ENCODE results near the gene AK9. TPM values are rescaled to one million over a fixed set of nuclear protein-coding genes. Genes with fewer than 3 reads are reported as not detected.
"Not testable (repeated sequence)": the region's sequence is repeated elsewhere in the genome, so short reads cannot be mapped to it uniquely, and the experiment has no call there.

The AK9 gene
- 5.6 and 10.1 TPM in 2 replicates for total RNA-seq (2014; rRNA removed; shearing (Covaris generic))

GRCh38 chr6:109690737-109691621, at the start of gene AK9, which contains the start of gene FIG4:
AK9 (minus strand) TSS chr6:109691202; CDS start chr6:109675745, 15,457 bp downstream.
FIG4 (plus strand) TSS chr6:109691296; CDS start chr6:109691436, 140 bp downstream.
- DNase-seq (ENCODE audit: low read depth): peak; percentile 92

DNA sequence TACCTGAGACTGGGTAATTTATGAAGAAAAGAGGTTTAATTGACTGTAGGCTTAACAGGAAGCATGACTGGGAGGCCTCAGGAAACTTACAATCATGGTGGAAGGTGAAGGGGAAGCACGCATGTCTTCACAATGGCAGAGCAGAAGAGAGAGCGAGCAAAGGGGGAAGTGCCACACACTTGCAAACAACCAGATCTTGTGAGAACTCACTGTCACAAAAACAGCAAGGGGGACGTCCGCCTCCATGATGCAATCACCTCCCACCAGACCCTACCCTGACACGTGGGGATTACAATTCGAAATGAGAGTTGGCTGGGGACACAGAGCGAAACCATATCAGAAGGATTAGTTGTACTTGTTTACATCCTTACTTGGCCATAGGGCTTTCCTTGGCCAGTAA, 49.8 kb upstream of the AK9 start:
- DNase-seq (ENCODE audit: low read depth): no peak

DNA sequence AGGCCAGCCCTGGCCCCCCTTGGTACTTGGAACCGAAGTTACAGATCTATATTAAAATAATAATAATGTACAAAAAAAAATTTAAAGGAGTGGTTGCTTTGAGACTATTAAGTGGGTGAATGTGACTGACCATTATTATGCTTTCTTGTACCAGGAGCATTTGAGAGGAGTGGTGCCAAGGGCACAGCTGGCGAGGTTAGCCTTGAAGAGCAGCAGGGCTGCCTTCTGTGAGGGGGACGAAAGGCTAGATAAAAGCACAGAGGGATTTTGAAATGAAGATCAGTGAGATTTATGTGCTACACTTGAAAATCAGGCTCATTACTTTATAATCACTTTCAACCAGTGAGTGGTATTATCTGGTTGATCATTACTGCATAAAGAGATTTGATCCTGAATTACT, 48.7 kb upstream of the AK9 start:
- DNase-seq (ENCODE audit: low read depth): no peak

DNA sequence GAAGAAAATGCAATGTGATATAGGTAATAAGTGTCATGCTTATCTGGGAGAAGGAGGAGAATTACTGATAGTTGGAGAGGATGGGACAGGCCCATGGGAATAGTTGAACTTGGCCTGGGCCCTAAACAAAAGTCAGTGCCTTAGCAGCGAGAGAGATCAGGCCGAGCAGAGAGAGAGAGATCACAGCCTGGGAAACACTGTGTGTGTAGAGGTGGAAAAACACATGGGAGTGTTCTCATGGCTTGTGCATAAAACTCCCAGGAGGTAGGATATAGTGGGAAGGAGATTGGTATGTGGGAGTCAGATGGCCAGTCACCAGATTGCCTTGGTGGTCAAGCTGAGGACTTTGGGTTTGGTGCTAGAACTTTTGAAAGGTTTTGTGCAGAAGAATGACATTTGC, 47.7 kb upstream of the AK9 start:
- DNase-seq (ENCODE audit: low read depth): no peak

DNA sequence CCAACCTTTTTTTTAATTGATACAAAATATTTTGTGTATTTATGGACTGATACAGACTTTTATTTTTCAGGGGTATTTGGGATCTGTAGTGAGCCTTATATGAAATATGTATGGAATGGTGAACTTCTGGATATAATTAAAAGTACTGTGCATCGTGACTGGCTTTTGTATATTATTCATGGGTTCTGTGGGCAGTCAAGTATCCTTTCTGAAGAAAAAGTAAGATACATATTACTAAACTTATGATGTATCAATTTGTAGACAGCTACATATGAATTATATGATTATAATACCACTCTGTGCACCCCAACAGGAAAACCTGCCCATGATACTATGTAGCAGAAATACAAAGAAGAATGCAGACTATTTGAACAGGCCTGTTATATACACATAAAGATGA, 47.3 kb upstream of the AK9 start:
- DNase-seq (ENCODE audit: low read depth): no peak

DNA sequence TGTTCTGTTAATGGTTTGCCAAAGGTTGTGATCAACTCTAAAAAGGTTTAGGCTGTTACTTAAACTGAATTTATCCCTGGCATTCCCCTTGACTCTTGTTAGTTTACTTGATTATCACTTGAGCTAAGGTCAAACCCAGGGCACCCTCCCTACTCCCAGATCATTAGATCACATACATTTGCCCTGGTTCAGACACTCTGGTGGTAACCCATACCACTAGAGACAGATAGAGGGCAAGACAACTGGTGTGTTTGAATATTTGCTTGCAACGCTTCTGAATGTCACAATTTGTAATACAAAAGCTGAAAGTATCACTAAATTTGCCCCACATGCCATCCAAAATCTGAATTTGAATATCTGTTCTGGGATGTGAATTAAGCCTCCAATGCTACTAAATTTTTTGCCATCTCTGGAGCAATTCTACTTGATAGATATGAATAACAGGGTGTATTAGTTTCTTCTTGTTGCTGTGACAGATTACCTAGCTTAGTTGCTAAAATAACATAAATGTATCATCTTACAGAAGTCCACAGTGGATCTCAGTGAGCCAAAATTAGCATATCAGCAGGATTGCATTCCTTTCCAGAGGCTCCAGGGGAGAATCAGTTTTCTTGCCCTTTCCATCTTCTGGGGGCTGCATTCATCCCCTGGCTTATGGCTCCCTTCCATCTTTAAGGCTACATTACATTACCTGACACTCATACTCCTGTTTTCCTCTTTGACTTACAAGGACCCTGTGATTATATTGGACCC, 45.4 kb upstream of the AK9 start:
- no peak for DNase-seq (ENCODE audit: low read depth)

DNA sequence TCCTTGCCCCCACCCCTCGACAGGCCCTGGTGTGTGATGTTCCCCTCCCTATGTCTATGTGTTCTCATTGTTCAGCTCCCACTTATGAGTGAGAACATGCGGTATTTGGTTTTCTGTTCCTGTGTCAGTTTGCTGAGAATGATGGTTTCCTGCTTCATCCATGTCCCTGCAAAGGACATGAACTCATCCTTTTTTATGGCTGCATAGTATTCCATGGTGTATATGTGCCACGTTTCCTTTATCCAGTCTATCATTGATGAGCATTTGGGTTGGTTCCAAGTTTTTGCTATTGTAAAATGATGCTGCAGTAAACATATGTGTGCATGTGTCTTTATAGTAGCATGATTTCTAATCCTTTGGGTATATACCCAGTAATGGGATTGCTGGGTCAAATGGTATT, 34.2 kb upstream of the AK9 start:
- not testable (repeated sequence) for DNase-seq (ENCODE audit: low read depth)

- DNase-seq (ENCODE audit: low read depth): no peak
Observed at GRCh38 chr6:109722564-109723254, 31.7 kb upstream of the AK9 start.

GRCh38 chr6:109722011-109722410, 31.0 kb upstream of the AK9 start:
- no peak for DNase-seq (ENCODE audit: low read depth)

GRCh38 chr6:109720311-109720710, 29.3 kb upstream of the AK9 start:
- DNase-seq (ENCODE audit: low read depth): no peak

- peak; percentile 19 for DNase-seq (ENCODE audit: low read depth)
Observed at GRCh38 chr6:109718991-109719390, 28.0 kb upstream of the AK9 start.

DNA sequence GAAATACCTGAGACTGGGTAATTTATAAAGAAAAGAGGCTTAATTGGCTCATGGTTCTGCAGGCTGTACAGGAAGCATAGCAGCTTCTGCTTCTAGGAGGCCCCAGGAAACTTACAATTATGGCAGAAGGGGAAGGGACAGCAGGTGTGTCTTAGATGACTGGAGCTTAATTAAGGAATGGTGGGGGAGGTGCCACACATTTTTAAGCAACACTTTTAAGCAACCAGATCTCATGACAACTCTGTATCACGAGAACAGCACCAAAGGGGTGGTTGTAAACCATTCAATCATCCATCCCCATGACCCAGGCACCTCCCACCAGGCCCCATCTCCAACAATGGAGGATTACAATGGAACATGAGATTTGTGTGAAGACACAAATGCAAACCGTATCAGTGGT, 27.0 kb upstream of the AK9 start:
- no peak for DNase-seq (ENCODE audit: low read depth)

- no peak for DNase-seq (ENCODE audit: low read depth)
Observed at GRCh38 chr6:109715616-109716015, 24.6 kb upstream of the AK9 start.

DNA sequence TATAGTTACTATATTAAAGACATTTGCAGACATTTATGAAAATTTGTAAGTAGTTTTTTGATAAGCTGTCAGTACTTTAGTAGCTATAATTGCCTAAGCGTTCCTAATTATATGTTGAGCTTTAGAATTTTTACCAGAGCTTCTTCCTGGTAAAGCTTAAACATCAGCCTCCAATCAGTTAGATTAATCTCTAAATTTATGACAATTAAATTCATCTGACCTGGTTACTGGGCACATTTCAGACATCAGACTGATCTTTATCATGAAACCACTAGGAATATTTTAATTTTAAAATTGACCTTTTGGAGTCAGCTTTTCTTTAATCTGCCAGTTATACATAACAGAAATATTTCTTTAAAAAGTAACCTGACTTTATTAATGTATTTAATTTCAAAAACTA, 23.6 kb upstream of the AK9 start:
- no peak for DNase-seq (ENCODE audit: low read depth)

DNA sequence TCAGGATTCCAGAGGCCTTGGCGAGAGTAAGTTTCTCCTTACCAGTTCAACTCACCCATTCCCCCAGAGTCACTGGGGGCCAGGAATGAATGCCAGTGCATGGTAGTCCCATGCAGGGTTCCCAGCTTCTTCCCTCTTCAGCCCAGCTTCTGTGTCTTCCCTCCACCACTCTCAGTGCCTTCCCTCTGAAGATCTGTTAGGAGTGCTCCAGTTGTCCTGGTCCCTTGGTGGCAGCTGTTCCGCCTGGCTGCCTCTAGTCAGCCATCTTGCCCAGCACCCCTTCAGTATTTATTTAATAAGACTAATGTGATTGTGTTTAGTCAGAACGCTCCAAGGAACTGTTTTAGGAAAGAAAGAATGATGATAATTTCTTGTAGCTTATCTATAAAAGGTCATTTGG, 23.2 kb upstream of the AK9 start:
- DNase-seq (ENCODE audit: low read depth): no peak

DNA sequence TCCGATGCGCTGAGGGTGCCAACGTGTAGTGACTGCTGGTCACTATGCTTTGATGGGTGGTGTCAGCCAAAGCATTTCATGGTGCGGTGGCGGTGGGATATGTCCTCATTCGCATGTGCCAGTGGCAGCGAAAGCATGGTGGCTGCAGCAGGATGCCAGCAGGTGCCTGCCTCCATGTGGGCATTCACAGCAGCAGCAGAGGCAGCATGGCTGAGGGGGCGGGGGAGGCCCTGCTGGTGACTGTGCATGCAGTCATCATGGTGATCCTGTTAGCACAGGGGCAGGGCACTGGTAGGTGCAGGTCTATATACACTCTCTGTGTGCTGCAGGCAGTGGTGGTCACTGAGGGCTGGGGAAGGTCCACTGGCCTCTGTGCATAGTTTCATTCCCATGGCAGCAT, 22.1 kb upstream of the AK9 start:
- DNase-seq (ENCODE audit: low read depth): no peak

DNA sequence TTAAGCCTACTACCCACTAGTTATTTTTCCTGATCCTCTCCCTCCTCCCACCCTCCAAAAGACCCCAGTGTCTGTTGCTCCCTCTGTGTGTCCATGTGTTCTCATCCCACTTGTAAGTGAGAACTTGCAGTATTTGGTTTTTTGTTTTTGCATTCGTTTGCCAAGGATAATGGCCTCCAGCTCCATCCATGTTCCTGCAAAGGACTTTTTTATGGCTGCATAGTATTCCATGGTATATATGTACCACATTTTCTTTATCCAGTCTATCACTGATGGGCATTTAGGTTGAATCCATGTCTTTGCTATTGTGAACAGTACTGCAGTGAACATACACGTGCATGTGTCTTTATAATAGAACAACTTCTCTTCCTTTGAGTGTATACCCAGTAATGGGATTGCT, 17.1 kb upstream of the AK9 start:
- DNase-seq (ENCODE audit: low read depth): not testable (repeated sequence)

- DNase-seq (ENCODE audit: low read depth): no peak
Observed at GRCh38 chr6:109706513-109706912, 15.5 kb upstream of the AK9 start.

DNA sequence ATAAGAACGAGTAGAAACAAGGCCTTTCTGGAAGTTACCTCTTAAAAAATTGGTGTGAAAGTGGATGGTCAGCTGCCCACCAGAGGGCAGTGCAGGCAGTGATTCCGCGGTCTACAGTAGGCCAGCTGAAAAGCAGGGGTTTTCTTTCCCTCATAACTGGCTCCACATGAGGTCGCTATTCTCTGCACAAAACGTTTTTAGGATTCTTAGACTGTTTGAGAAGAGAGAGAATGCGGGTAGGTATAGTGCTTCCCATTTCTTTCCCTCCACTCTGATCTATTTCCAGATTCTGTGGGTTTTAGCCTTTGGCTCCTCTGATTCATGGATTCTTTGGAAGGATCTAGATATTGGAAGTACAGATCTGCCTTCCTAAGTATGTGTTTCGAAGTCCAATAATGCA, 14.3 kb upstream of the AK9 start:
- peak; percentile 77 for DNase-seq (ENCODE audit: low read depth)

DNA sequence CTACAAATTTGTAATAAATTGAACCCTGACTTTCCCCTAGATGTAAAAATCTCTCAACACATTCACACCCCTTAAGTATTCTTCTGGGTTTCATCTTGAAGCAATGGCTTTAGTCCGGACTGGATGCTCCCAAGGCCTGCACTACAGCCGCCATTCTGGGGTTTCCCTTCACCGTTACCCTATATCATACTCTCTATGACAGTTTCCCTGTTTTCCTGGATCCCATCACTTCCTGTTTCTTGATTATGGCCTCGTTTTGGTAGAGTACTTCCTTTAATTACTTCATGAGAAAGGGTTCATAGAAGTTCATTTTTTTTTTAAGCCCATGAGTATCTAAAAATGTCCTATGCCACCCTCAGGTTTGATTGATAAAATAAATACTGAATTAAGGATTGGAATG, 11.8 kb upstream of the AK9 start:
- DNase-seq (ENCODE audit: low read depth): no peak

DNA sequence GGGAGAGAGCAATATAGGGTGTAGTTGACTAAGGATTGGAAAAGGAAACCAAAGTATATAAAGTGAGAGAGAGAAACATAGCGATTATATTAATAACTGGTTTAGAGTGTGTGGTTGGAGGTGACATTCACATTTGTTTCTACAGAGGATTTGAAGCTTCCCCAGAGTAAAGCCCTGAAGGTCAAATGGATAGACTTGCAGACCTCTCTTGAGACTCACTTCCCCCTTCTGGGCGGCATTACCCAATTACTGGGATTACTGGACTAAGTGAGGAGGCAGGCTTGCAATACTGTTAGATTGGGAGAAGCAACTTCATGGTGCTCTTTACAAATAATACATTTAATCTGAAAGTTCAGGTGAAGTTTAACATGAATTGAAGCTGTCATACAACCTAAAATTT, 10.8 kb upstream of the AK9 start:
- no peak for DNase-seq (ENCODE audit: low read depth)

- DNase-seq (ENCODE audit: low read depth): no peak
Observed at GRCh38 chr6:109701221-109701620, 10.2 kb upstream of the AK9 start.
